Testis (tissue), 3 donors: ENCODE results near the gene TSEN54. TPM values are rescaled to one million over a fixed set of nuclear protein-coding genes. Genes with fewer than 3 reads are reported as not detected.
A peak's percentile ranks its signal among the peaks of the same experiment; 100 is the strongest.
"Not testable (repeated sequence)": the region's sequence is repeated elsewhere in the genome, so short reads cannot be mapped to it uniquely, and the experiment has no call there.

ENCODE experiments used
- DNase-seq: peaks from one replicate; pipeline ENCODE4 v3.0.0-alpha.2; 2019
- H3K27ac ChIP-seq, 2 donors: fragments of 200-600 bp; sonication (generic); one replicate each; pipeline ENCODE4 v1.5.1; 2019
- H3K27me3 ChIP-seq: fragments of 200-600 bp; sonication (generic); one replicate; pipeline ENCODE4 v1.5.1; 2019
- H3K36me3 ChIP-seq: fragments of 200-600 bp; sonication (generic); one replicate; pipeline ENCODE4 v1.5.1; 2017; ENCODE audit warnings: low read depth; ENCODE audit errors: missing control alignments
- H3K4me1 ChIP-seq: fragments of 200-600 bp; sonication (generic); one replicate; pipeline ENCODE4 v1.5.1; 2019
- H3K4me3 ChIP-seq, 2 donors: fragments of 200-600 bp; sonication (generic); one replicate each; pipeline ENCODE4 v1.5.1; 2017 to 2019
- H3K9me3 ChIP-seq: fragments of 200-600 bp; sonication (generic); one replicate; pipeline ENCODE4 v1.5.1; 2017
- POLR2A ChIP-seq: fragments of 450-650 bp; IDR thresholded peaks from one replicate; pipeline ENCODE4 v1.6.1; 2017; ENCODE audit warnings: antibody characterized with exemption, mild to moderate bottlenecking, moderate library complexity
- WGBS, 2 donors: methylation state at CpG; one replicate each; pipeline ENCODE4 v1.1.5; 2018; 5-methylcytosine and 5-hydroxymethylcytosine counted together
- intact Hi-C: fragments of 100-400 bp; cut with DNase I; formaldehyde crosslinking; loops from one replicate; pipeline ENCODE4 v1.15.1; 2023; ENCODE audit warnings: low total_unique reads
- polyA plus RNA-seq: library from polyadenylated mRNA; stranded (reverse); fragments of 350-450 nt; fragmentation: Illumina TruSeq; extraction: RNeasy Lipid Tissue Mini Kit (QIAGEN cat#74804); gene quantifications from one replicate; pipeline ENCODE4 v1.2.3, GENCODE V29; 2014; ENCODE audit warnings: low read depth, low replicate concordance; ENCODE audit not compliant: insufficient read depth
- total RNA-seq, 2 donors: library from RNA; depleted of rRNA; stranded (reverse); fragments of >200 nt; gene quantifications; one replicate each; pipeline ENCODE4 v1.2.3, GENCODE V29; 2016
- TF ChIP-seq, protein P1 (sequence below), 3 experiments: fragments of 450-650 bp in 2 of 3; fragments of 200-600 bp in 1 of 3; sonication (generic) in 1 of 3; IDR thresholded peaks; one replicate each; pipeline ENCODE4 v1.5.1; 2016 to 2019; ENCODE audit warnings: antibody characterized with exemption in 3 of 3, mild to moderate bottlenecking in 2 of 3, moderate library complexity in 1 of 3

The TSEN54 gene
- total and polyA plus RNA-seq, 3 donors from 2014 or later, result 28.3 to 46.6 (median 45.7) TPM

DNA sequence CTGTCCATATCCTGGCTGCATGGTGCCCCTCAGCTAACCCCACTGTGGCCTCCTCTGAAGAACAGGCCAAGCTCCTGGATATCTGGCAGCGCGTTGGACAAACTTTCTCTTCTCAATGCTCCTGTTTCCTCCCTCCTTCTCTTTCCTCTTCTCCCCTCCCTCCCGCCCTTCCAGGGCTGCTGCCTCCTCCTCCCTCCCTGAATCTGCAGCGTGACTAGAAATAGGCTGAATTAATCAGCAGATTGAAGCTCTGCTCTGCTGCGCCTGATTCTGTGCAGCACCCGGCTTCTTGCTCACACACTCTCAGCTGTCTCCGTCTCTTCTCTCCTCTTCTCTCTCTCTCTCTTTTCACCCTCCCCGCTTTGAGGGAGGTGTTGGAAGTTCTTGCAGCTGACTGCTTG lies 40.1 kb upstream of the TSEN54 start:
- intact Hi-C loops, result no loop called here
- peak; percentile 68 for DNase-seq

DNA sequence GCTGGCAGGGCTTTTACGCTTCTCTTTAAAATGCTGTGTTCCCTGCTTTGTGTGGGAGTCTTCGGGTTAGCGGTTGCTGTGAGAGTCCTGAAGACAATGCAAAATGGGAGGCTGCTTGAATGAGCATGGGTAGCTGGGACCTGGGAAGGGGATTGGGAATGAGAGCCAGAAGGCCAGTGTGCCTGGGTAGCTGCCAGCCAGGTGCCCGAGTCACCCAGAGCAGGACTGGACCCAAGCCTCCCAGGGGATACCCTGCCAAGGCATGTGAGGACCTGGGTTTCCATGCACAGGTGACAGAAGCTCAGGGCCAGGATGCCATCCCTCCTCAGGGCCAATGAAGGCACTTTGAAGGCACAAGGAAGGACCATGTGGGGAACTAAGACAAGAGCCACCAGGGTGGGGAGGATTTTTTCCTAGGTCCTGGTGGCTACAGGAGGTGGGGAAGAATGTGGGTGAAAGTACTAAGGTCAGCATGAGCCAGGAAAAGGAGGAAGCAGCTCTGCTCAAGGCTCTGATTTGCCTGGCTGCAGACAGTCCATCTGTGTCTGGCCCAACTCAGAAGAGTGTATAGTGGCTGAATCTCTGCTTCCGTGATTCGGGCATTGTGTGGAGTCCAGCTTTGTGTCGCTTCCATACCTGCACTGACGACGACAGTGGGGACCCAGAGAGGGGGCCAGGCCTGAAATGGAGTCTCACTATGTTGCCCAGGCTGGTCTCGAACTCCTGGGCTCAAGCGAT lies 39.4 kb upstream of the TSEN54 start:
- 53 to 61% methylated on average over 11 of the region's 11 CpGs for WGBS, 2 donors
- no peaks in the 10 kb centered on the region for H3K36me3 ChIP-seq
- no peak for DNase-seq

More for the DNA sequence above, 40.1 kb upstream of the TSEN54 start:
- Histone ChIP-seq H3K36me3 (no peaks in the 10 kb centered on the region), H3K4me3 (no peak overlapping the region), H3K27ac (peak overlapping the region; percentile 50 to 76), H3K27me3 (no peaks in the 10 kb centered on the region), H3K9me3 (no peaks in the 10 kb centered on the region), H3K4me1 (peaks cover 45% of the 10 kb centered on the region)
- no peak for TF ChIP-seq POLR2A
- TF ChIP-seq, protein P1, sequence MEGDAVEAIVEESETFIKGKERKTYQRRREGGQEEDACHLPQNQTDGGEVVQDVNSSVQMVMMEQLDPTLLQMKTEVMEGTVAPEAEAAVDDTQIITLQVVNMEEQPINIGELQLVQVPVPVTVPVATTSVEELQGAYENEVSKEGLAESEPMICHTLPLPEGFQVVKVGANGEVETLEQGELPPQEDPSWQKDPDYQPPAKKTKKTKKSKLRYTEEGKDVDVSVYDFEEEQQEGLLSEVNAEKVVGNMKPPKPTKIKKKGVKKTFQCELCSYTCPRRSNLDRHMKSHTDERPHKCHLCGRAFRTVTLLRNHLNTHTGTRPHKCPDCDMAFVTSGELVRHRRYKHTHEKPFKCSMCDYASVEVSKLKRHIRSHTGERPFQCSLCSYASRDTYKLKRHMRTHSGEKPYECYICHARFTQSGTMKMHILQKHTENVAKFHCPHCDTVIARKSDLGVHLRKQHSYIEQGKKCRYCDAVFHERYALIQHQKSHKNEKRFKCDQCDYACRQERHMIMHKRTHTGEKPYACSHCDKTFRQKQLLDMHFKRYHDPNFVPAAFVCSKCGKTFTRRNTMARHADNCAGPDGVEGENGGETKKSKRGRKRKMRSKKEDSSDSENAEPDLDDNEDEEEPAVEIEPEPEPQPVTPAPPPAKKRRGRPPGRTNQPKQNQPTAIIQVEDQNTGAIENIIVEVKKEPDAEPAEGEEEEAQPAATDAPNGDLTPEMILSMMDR (IDR thresholded peaks at IDR 0.05), result no peak
- WGBS, 2 donors, result 28 to 30% methylated on average over 8 of the region's 8 CpGs

DNA sequence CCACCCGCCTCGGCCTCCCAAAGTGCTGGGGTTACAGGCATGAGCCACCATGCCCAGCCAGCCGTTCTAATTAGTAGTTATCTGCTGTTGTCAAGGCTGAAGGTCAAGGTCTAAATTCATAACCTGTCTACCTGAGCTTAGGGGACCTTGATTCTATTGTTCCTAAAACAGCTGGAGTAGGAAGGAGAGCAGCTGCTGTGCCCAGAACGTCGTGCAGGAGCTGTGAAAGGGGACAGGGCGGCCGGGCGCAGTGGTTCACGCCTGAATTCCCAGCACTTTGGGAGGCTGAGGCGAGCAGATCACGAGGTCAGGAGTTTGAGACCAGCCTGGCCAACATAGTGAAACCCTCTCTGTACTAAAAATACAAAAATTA lies 38.9 kb upstream of the TSEN54 start:
- intact Hi-C loops, H3K4me3 ChIP-seq, H3K36me3 ChIP-seq, H3K9me3 ChIP-seq, DNase-seq, H3K27me3 ChIP-seq: not testable (repeated sequence)
- Histone ChIP-seq H3K4me1 (peaks cover 45% of the 10 kb centered on the region), H3K27ac (peak overlapping the region; percentile 6 to 76)
- 69 to 77% methylated on average over 11 of the region's 11 CpGs for WGBS, 2 donors

More for the DNA sequence above, 39.4 kb upstream of the TSEN54 start:
- TF ChIP-seq, protein P1 (IDR thresholded peaks at IDR 0.05), result no peak
- no peak for TF ChIP-seq POLR2A
- Histone ChIP-seq H3K4me3 (no peak overlapping the region), H3K27ac (peak overlapping the region; percentile 6 to 76), H3K4me1 (peaks cover 45% of the 10 kb centered on the region), H3K9me3 (no peaks in the 10 kb centered on the region), H3K27me3 (no peaks in the 10 kb centered on the region)
- intact Hi-C loops, result no loop called here

DNA sequence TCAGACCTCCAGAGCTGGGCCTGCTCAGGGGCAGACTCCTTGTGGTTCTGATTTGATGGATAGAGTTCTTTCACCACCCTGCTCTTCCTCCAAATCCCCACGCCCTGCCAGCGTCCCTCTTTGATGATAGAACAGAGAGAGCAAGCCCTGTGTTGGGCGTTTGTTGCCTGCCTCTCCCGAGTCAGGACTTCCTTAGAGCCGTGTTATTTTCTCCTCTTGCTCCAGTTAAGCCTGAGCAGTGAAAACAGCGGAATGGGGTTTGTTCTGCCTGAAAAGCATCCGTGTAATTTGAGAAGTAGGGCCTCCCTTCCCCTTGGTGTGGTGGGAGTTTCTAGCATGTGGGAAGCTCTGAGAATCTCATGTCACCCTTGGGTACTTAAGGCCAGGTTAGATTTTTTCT lies 37.8 kb upstream of the TSEN54 start:
- TF ChIP-seq, protein P1 (IDR thresholded peaks at IDR 0.05), result no peak
- no peak for TF ChIP-seq POLR2A
- no peaks in the 10 kb centered on the region for H3K27me3 ChIP-seq
- no peaks in the 10 kb centered on the region for H3K9me3 ChIP-seq
- peaks cover 45% of the 10 kb centered on the region for H3K4me1 ChIP-seq
- intact Hi-C loops, result no loop called here
- peak overlapping the region in 1 of 2 donors; percentile 18 for H3K27ac ChIP-seq
- no peaks in the 10 kb centered on the region for H3K36me3 ChIP-seq
- 51 to 71% methylated on average over 7 of the region's 7 CpGs for whole genome bisulfite sequencing, 2 donors
- no peak overlapping the region for H3K4me3 ChIP-seq
- DNase-seq, result no peak

DNA sequence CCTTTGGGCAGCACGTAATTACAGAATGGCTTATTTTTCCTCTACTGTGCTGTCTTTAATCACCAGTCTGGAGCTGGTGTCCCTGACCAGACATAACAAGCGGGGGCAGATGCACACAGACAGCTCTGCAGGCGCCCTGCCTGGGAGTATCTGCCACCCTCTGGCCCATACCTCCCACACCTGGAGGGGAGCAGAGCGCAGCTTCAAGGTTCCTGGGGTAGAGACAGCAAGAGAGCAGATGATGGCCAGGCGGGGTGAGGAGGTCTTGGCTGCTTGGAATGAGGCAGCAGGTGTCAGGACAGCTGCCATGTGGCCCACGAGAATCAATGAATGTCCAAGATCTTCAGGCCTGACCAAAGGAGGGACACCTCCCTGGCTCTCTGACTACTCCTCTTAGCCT lies 36.0 kb upstream of the TSEN54 start:
- TF ChIP-seq, protein P1 (IDR thresholded peaks at IDR 0.05), result no peak
- no peak for TF ChIP-seq POLR2A
- no peaks in the 10 kb centered on the region for H3K9me3 ChIP-seq
- intact Hi-C loops, result no loop called here
- no peak overlapping the region for H3K27ac ChIP-seq
- H3K36me3 ChIP-seq, result no peaks in the 10 kb centered on the region
- peaks cover 45% of the 10 kb centered on the region for H3K4me1 ChIP-seq
- H3K4me3 ChIP-seq, result no peak overlapping the region
- H3K27me3 ChIP-seq, result no peaks in the 10 kb centered on the region
- WGBS, 2 donors, result 65 to 66% methylated on average over 5 to 6 of the region's 6 CpGs
- no peak for DNase-seq
